Measurements from ENCODE around the gene AKAP13. TPM values are rescaled to one million over a fixed set of nuclear protein-coding genes. Genes with fewer than 3 reads are reported as not detected.

AKAP13 gene
- total RNA-seq, 1 donor from 2014 or later = 238 TPM

DNA sequence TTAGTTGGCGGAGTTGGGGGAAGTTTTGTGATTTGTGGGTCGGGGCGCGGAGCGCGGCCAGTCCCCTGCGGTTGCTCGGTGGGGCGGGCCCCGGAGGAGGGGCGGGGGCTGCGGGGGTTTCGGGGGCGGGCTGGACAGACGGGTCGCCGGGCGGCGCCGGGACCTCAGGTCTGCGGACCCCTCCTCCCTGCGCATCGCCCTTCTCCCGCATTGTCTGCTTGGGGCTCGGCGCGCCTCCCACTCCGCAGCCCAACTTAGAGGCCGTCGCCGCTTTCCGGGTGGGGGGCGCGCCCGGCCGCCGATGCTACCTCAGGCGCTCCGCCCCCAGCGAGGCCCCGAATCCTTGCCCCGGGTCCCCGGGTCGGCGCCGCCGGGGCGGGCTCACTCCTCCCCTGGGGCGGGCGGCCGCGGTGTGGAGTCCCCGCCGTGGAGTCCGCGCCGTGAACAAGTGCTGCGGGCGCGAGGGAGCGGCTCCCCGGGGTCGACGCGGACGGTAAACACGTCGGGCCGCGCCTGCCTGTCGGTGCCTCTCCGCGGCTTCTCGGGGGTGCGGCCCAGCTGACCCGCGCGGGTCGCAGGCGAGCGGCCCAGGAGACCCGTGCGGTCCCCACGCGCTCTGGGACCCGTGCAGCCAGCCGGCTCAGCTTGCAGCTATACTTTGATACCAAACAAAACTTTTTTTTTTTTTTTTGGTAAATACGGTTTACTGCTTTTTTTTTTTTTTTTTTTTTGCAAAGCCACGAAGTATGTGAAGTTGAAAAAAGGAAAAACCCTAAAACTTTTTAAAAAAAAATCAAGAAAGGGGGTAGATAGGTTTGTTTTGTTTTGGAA lies 624 bp downstream of the AKAP13 start:
- peak; percentile 43 for ATAC-seq
- peak; percentile 70 for DNase-seq (ENCODE audit: low spot score)
- intact Hi-C loops (cut with DNase I) = loop anchor here (5.0 kb wide), 1 partner anchor 584 kb away; no protein-coding TSS in a partner anchor

DNA sequence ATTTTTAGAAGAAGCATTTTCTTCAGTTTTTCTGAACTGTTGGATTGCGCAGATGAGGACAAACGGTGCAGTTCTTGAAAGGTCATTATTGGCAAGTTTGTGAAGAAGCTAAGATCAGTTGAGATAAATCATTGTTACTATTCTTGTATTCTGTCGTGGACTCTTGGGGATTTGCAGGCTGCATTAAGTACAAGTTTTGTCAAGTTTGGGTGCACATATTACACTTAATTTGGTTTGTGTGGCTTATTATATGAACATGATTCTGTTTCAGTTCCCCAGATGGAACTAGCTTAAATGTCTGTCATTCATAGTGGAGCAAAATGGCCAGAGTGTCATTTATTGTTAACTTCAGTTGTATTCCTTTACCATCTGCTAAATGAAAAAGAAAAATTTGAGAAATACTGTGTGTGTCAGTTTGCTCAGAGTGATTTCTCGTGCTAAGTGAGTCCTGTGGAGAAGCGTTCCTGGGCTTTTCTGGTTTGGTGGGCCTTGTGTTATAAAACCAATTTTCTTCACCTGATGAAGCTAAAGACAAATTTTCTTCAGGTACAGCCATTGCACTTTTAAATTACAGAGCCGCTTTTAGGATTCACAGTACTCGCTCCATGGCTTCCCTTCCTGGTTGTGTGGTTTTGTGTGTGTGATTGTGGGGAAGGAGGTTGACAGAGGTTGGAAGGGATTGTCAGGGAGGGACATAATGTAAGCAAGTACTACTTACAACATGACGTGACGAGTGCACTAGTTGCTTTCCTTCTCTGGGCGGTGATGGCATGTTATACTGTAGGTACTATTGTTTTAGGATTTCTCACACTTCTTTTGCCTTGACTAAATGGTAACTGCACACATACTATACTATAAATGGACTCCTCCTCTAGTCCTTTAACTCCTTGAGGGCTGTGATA lies 1.7 kb downstream of the AKAP13 start:
- DNase-seq (ENCODE audit: low spot score) (no peak), ATAC-seq (no peak)
- intact Hi-C loops (cut with DNase I) = loop anchor here (5.0 kb wide), 1 partner anchor 585 kb away; no protein-coding TSS in a partner anchor

DNA sequence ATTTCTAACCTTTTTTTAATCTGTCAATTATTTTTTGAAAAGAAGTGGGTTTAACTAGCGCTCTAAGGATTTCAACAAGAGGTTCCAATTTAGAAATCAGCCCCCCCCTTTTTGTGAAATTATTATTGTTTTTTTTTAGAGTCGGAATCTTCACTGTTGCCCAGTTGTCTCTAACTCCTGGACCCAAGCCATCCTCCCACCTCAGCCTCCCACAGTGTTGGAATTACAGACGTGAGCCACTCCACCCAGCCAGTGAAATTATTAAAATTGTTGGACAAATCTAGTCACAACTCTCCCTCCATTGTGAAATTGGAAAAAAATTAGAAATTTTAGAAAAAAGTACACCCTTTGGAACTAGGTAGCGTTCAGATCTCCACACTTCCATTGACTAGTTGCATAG lies 2.5 kb downstream of the AKAP13 start:
- ATAC-seq = no peak
- intact Hi-C loops (cut with DNase I) = loop anchor here (5.0 kb wide), 1 partner anchor 586 kb away; no protein-coding TSS in a partner anchor
- no peak for DNase-seq (ENCODE audit: low spot score)

DNA sequence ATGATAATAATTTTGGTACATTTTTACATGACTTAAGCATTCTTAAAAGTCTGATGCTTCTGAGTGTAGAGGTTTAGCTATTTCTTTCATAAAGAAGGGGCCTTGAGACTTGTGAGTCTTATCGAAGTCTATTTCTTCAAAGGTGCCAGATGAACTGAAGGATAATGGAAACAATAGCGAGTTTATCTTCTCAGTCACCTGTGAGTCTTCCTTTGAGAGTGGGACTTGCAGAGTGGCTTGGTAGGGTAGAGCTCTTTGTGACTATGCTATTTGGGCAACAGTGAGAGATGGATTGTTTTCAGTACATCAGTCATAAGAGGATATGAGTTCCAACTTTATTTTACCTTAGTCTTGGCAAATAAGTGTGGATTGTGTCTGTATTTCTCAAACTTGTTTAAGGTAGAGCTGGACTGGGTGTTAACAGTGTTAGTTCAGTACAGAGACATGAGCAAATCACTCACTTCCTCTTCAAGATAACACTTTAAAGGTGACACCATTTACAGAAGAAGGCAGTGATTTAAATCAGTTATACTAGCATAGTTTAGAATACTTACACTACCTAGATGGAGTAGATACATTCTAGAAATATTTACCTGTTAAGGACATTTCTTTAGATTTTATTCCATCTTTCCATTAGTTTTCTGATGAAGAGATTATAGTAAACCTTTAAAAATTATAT lies 3.2 kb downstream of the AKAP13 start:
- DNase-seq (ENCODE audit: low spot score) = no peak
- no peak for ATAC-seq
- intact Hi-C loops (cut with DNase I) = loop anchor here (5.0 kb wide), 1 partner anchor 586 kb away; no protein-coding TSS in a partner anchor

DNA sequence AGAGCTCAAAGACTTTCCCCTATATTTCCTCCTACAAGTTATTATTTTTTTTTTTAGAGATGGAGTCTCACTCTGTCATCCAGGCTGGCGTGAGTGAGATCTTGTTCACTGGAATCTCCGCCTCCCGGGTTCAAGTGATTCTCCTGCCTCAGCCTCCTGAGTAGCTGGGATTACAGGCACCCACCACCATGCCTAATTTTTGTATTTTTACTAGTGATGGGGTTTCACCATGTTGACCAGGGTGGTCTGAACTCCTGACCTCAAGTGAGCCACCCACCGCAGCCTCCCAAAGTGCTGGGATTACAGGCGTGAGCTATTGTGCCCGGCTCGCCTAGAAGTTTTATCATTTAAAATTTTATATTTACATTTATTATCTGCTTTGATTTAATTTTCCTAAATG lies 5.9 kb downstream of the AKAP13 start:
- DNase-seq (ENCODE audit: low spot score) = no peak
- intact Hi-C loops (cut with DNase I) = no loop called here
- no peak for ATAC-seq

DNA sequence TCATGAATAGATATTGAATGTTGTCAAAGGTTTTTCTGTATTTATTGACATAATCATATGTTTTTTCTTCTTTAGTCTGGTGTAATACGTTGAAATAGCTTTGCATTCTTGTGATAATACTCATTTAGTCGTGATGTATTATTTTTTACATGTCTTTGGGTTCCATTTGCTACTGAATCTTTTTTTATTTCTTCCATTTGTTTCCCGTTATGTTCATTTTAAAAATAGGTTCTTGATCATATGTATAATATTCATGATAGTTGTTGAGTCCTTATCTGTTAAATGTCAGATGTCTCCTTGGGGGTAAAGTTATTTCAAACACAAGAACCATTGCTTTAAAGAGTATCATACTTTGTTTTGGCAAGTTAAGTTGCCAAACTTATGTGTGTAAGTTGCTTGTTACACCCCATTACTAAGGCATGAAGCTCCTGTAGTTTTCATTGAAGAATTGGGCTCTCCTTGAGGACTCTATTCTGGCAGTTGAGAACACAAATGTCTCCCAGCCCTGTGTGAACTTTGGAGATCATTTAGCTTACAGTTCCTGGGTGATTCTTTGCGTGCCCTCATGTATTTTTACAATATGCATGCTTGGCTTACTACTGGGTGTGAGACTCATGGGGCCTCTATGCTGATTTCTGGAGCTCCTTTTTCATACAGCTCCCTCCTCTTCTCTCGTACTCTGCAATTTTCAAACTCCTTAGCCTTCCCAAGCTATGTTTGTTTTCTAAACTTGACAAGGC lies 8.3 kb downstream of the AKAP13 start:
- intact Hi-C loops (cut with DNase I) = no loop called here
- DNase-seq (ENCODE audit: low spot score) (no peak), ATAC-seq (no peak)

DNA sequence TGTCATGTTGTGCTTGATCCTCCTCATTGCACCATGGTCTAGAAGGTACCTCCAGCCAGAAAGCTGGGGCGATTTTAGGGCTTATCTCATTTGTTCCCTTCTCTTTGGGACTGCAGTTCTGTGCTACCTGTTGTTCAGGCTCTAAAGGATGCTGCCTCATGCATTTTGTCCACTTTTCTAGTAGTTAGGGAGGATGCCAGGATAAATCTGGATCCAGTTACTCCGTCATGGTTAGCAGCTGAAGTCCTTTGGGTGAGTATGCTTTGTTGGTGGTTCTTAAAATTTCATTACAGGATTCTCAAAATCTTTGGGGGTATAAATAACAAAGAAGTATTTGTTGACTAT lies 8.9 kb downstream of the AKAP13 start:
- intact Hi-C loops (cut with DNase I) = no loop called here
- ATAC-seq (no peak), DNase-seq (ENCODE audit: low spot score) (no peak)

DNA sequence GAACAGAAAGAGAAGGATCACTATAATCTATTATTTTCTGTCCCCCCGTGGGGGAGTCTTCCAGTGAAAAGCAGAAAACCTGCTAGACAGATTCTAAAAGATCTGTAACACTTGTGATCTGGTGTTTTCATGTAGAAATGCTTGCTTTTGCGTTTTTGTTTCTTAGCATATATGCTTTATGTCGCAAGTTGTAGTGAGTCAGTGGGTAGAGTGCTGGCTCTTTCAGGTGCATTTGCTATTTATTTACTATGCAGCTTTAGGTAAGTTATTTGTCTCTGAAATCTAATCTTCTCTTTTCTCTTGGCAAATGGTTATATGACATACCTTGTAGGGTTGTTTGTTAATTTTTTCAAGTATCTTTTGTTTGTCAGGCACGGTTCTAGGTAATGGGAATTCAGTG lies 9.4 kb downstream of the AKAP13 start:
- DNase-seq (ENCODE audit: low spot score) = no peak
- ATAC-seq = no peak
- intact Hi-C loops (cut with DNase I) = no loop called here

DNA sequence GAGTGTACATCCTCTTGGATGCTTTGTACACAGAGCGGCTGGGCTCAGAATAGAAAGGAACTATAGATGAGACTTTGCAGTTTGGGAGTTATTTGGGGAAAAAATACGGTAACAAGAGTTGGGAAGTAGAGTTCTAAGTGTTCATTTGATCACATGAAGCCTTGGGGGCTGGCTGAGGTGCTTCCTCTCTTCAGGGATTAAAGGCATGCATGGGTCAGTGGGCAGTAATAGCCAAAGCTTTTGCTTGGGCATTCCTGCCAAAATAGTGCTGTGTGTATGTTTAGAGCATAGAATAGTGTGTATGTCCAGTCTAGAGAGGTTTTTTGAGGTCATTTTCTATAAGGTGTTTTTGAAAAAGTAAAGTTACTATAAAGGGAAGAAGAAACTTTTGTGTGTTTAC lies 12.8 kb downstream of the AKAP13 start:
- no peak for ATAC-seq
- intact Hi-C loops (cut with DNase I) = no loop called here
- DNase-seq (ENCODE audit: low spot score) = no peak

DNA sequence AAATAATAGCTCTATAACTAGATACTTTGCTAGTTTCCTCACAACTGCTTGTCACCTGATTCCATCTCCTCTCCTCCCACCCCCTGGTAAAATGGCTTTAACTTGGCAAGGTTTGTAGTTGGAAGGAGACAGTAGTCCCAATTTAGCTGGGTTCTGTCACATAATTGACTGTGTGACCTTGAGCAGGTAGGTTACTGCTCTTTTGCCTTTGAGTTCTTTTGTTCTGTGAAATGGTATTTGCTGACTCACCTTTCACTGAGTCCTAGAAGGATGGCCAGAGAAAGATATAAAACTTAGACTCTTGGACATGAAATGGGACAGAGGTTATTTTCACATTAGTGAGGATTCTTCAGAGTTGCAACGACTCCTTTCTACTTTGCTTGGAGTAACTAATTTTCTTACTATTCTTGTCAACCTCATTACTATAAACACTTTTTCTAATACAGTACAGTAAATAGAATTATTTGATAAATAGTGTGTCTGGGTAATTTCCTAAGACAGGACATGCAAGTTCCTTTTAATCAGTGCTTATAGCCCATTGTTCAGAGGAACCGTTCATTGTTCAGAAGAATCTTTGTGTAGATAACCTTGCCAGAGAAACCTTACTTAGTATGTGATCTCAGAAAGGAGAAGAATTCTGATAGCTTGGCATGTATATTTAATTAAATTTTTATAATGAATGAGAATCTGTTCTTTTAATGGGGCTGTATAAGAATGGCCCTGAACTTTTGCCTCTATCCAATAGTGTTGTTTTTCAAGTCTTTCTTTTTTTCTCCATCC lies 14.3 kb downstream of the AKAP13 start:
- intact Hi-C loops (cut with DNase I) = no loop called here
- no peak for DNase-seq (ENCODE audit: low spot score)
- no peak for ATAC-seq

DNA sequence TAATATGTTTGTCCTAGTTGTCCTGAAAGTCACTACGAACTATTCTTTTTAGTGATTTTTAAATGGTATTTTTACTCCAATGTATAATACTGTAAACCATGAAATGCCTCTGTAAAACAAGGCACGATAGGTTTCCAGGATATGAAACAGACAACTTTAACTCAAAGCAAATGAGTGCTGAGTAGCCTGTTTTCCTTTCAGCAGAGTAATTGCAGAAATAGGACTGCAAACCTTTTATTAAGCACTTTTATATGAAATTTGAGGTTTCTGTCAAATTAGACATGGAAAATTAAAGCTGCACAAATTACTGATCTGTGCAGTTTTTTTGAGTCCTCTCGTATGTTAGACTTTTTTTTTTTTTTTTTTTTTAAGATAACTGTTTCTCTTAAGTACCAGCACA lies 16.2 kb downstream of the AKAP13 start:
- no peak for DNase-seq (ENCODE audit: low spot score)
- intact Hi-C loops (cut with DNase I) = no loop called here
- ATAC-seq = no peak

DNA sequence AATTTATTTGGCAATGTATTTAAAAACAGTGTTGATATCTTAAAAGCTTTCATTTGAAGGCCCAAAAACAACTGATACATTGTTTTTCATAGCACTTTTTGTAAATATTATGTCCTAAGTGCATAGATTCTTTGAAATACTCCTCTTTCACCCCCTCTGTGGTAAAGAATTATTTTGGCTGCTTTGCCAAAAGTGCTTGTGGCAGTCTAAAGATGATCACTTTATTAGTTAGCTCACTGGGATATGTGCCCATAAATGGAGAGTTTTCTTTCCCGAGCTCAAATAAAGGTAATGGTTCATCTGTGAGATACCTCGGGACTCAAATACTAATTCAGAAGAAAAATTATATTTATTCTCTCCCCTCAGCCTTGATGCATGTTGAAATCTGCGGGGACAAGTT lies 16.7 kb downstream of the AKAP13 start:
- no peak for ATAC-seq
- intact Hi-C loops (cut with DNase I) = no loop called here
- no peak for DNase-seq (ENCODE audit: low spot score)

DNA sequence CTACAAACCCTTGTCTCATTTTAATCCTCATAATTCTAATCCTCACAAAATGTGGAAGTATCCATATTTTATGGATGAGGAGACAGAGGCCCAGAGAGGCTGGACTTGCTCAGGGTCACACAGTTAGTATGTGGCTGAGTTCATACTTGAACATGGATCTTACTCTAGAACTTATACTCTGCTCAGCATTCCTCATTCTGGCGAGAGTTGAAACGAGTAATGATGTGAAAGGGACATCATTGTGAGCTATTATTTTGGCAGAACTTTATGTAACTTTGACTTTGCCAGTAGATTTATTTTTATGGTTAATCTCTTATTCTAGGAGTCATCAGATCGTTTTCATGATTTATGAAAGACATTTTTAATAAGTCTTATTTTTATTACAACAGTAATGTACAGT lies 17.5 kb downstream of the AKAP13 start:
- DNase-seq (ENCODE audit: low spot score) (no peak), ATAC-seq (no peak)
- intact Hi-C loops (cut with DNase I) = no loop called here

DNA sequence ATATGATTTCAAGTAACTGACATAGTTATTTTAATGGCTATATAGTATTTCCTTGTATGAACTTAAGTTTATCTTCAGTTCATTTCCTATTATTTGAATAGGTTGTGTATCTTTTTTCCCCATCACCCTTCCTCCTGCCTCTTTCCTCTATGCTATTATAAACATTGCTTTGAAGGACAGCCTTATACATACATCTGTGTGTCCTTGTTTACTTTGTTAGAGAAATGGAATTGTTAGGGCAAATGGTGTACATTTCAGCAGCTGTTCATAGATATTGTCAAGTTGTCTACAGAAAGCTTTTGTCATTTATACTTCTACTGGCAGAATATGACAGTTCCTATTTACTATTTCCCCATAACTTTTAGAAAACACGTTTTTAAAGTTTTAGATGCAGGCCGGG lies 18.4 kb downstream of the AKAP13 start:
- ATAC-seq = no peak
- DNase-seq (ENCODE audit: low spot score) = no peak
- intact Hi-C loops (cut with DNase I) = no loop called here

DNA sequence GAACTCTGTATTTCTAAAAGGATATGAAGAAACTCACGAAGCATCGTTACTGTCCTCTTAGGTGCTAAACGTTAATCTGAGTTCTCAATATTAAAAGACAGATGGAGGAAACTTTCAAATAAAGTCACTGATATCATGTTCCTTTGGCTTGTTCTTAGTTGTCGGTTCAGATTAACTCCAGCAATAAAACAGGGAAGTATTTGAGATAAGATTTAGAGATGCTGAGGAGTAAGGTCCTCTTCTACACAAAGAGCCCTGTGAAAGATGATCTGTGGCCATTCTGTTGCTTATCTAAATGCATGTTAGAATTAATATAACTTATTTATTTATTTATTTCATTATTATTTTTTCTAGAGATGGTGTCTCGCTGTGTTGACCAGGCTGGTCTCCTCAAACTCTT lies 19.2 kb downstream of the AKAP13 start:
- intact Hi-C loops (cut with DNase I) = no loop called here
- DNase-seq (ENCODE audit: low spot score) = no peak
- no peak for ATAC-seq

DNA sequence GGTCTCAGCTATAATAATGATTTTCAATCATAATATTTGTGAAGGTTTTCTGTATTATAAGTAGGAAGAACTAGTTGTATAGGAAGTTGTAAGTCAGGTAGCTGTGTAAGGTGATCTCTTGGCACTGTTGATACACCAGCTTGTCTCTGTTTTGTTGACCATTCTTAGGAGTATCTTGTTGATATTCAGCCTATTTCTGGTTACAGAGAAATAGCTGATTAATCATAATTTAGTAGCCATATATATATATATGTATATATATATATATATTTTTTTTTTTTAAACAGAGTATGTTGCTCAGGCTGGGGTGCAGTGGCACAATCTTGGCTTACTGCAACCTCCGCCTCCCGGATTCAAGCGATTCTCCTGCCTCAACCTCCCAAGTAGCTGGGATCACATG lies 20.2 kb downstream of the AKAP13 start:
- intact Hi-C loops (cut with DNase I) = no loop called here
- DNase-seq (ENCODE audit: low spot score) (no peak), ATAC-seq (no peak)

DNA sequence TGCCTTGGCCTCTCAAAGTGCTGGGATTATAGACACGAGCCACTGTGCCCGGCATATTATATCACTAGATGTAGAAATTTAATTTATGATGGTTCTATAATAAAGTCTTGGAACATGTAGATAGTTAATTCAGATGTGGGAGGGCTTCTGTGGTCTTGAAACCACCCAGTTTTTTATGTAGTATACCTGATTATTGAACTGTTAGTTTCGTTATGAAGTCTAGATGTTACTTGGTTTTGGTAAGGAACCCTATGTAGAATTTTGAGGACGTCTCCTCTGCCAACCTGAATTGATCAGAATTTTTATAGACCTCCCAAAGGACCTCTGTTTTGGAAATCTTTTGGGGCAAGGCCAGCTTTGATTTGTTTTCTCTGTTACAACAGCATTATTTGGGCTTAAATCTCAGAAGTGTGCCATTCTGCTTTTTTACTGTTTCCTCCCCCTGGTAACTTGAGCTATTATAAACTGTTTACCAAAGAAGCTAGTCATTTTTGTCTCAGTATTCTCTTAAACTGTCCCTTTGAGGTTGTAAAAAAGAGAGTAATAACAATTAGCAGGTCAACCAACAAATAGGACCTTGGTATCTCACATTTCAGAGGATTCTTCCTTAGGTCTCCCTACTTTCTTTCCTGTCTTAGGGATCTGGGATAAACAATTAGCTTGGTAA lies 20.8 kb downstream of the AKAP13 start:
- no peak for ATAC-seq
- intact Hi-C loops (cut with DNase I) = no loop called here

More for the DNA sequence above, 20.8 kb downstream of the AKAP13 start:
- no peak for DNase-seq (ENCODE audit: low spot score)
